ENCODE data around the gene FAM184B.

- TF ChIP-seq CTCF (IDR thresholded peaks at IDR 0.05) = no peak
- no peak for TF ChIP-seq IRF2 (CRISPR knock-in tag; IDR thresholded peaks at IDR 0.05; ENCODE audit: borderline replicate concordance, low read depth)
- no peak for TF ChIP-seq MYBL2 (CRISPR knock-in tag; IDR thresholded peaks at IDR 0.05)
These were observed 116.1 kb downstream of the FAM184B start for GRCh38 chr4:17665346-17665745.

All from WTC11 (cell line).